Hematopoietic multipotent progenitor cell treated with erythropoietin and hydrocortisone succinate and interleukin-3 and kit ligand, for 8 days (in vitro differentiated cells): Measurements from ENCODE around the gene ATP13A3.

ENCODE experiments used
- DNase-seq: peaks from one replicate; pipeline ENCODE4 v3.0.0-alpha.2; 2015

The ATP13A3 gene

DNA sequence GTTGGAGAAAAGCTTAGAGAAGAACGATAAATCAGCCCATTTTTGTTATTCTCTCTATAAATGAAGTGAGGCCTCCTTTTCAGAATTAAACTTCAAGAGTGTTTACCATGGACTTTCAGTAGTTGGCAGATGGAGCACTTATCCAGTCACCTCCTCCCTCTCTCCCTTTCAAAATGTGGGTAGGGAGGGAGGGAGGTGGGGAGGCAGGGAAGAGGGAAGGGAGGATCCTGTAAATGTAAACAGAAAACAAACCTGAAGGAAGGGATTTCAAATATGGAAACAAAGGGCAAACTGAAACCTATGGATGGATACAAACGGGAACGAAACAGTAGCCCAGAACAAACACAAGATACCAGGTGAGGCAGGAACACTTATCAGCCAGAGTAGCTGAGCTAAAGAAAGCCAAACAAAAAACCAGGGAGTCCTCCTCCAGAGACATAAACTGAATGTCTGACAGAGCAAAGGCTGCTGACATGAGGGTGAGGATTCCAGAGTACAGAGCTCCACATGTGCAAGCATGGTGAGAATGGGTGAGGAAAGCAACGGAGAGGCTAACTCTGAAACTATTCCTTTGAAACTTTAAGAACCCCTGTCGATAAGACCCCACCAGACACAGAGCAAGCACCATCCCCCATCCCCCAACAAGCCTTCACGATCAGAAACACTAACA, 46.8 kb downstream of the ATP13A3 start:
- no peak for DNase-seq

DNA sequence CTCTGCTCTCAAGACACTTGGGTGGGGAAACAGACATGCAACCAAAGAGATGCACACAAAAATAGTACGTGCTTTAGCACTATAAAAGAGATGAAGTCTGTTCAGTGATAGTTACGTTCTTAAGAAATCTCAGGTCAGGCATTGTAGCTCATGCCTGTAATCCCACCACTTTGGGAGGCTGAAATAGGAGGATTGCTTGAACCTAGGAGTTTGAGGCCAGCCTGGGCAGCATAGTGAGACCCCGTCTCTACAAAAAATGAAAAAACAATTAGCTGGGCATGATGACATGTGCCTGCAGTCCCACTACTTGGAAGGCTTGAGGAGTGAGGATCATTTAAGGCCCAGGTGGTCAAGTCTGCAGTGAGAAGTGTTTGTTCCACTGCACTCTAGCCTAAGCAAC, 52.3 kb downstream of the ATP13A3 start:
- no peak for DNase-seq

DNA sequence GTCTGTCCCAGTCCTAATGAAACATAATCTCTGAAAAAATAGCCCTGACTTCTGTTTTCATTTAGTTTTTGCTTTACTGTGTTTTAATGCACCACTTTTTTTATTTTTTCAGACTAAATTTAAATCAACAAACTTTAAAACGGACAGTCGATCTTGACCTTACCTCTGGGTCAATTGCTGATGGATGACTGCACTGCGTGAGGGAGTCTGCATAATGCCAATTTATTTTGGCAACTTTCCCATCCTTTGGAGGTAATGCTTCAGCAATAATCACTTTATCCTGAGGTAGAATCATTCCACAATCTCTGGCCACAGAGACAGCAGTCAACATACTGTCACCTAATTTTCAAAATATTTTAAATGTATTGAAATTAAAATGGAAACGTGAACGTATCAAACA, 55.2 kb downstream of the ATP13A3 start:
- DNase-seq, result no peak

DNA sequence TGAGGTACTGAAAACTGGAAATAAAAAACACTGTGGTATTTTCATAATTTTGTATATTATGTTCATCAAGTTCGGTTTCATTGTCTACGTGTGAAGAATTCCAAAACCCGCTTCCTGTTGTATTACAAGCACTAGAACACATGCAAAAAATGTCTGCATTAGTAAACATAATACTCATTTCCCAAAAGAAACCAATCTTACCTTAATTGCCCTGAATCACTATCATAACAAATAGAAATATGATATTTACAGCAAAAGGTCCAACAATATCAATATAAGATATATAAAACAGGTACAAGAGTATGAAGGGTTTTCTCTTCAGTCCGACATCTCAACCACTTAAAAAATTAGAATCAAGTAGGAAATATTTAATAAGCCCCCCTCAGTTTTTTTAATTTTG, 61.4 kb downstream of the ATP13A3 start:
- DNase-seq, result no peak

DNA sequence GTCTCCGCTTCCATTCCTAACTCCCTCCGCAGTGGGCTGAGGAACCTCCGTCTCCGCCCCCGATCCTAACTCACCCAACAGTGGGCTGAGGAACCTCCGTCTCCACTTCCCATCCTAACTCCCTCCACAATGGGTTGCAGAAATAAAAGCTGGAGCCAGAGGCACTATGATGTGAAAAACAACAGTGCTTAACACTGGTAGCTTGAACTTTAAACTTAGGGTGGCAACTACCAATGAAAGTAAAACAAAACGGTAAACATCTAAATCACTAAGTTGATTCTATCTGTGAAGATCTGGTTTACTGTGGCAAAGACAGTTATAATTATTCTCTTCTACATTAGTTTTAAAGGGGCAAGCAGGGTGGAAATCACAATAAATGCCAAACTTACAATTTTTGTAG, 61.8 kb downstream of the ATP13A3 start:
- no peak for DNase-seq

DNA sequence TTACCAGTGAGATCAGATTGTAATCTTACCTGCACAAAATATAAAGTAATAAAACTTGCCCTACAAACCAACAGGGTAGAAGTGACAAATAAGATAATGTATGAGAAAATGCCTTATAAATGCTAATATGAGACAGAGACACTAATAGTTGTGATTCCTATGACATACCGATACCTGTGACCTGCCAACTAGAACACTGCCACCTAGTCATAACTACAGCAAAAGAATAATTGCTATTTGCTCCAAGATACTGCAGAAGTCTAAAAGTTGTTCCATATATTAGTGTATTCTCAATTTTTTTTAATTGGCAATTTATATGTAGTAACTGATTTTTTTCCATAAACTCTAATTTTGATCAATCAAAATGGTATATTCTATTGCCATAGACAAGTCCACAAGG, 62.4 kb downstream of the ATP13A3 start:
- no peak for DNase-seq

DNA sequence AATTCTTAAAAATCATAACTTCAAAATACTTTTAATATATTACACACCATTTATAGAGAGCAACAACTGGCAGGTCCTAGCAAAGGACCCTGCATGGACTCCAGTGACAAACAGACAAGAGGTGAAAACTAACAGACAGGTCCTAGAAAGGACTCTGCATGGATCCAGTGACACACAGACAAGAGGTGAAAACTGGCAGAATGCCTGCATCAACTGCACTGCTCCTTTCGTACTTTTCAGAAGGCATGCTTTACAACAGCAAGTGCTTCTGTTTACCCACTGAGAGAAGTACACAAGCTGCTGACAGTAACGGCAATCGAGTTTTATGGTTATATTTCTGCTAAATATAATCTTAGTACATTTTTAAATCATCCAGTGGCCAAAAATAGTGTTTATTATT, 63.5 kb downstream of the ATP13A3 start:
- DNase-seq, result no peak

DNA sequence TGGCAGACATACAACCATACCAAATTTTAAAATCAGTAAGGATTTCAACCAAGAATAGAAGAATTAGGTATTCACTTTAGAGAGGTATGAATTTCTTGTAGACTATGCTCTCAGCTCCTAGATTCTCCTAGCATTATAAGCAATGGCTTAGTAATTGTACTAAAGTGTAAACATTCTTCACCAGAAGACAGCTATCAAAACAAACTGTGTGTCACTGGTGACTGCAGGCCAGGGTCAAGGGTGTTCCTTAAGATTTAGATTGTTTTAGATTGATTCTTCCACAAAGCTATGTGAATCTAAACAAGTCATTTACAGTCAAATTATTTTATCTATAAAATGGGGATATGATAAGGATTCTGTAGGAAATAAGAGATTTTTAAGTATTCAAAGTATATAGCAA, 64.6 kb downstream of the ATP13A3 start:
- DNase-seq, result no peak

DNA sequence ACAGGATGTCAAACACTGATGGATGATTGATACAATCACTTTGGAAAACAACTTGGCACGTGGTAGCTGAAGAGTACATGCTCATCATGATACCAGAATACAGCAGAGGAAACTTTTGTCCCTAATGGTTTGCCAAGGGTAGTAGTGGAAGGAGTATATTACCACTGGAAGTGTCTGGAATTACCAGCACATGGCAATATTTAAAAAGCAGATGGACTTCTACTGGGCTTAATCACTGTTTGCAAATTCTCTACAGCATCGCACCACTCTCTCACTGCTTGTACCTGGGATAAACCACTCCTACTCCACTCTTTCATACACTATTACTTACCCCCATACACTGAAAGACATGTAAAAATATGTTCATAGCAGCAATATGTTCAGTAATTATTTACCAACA, 68.1 kb downstream of the ATP13A3 start:
- no peak for DNase-seq

DNA sequence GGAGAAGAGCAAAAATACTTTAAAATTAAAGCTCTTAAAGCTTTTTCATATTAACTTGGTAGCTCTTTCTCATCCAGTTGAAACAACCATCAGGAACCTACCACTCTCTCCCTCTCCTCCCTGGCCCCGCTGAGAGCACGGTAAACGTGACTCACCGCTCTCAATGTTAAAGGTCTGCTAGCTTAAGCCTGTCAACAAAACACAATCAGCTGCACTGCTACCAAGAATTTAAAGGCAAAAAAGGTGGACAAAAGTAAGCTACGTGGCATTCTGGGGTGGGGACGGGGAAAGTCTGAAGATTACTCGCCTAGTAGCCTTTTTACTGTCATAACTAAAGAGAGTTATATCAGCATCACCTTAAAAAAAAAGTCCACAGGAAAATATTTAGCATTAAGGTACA, 79.4 kb downstream of the ATP13A3 start:
- no peak for DNase-seq

DNA sequence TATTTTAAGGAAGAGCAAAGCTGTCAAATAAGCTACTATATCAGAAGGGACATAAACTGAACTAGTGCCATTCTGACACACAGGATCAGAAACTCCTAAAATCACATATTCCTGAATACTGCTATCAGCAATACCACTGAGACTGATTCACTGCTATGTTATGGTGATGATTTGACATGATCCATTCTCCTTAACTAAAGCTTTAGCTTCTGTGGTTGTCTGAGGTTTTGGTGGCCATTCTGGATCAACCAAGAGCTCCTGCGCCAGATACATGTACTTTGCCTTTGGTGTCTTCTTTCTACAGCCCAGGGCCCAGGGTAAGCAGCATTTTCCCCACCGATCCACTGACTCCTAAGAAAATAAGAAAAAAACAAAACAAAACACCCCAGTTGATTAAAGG, 81.0 kb downstream of the ATP13A3 start:
- no peak for DNase-seq

DNA sequence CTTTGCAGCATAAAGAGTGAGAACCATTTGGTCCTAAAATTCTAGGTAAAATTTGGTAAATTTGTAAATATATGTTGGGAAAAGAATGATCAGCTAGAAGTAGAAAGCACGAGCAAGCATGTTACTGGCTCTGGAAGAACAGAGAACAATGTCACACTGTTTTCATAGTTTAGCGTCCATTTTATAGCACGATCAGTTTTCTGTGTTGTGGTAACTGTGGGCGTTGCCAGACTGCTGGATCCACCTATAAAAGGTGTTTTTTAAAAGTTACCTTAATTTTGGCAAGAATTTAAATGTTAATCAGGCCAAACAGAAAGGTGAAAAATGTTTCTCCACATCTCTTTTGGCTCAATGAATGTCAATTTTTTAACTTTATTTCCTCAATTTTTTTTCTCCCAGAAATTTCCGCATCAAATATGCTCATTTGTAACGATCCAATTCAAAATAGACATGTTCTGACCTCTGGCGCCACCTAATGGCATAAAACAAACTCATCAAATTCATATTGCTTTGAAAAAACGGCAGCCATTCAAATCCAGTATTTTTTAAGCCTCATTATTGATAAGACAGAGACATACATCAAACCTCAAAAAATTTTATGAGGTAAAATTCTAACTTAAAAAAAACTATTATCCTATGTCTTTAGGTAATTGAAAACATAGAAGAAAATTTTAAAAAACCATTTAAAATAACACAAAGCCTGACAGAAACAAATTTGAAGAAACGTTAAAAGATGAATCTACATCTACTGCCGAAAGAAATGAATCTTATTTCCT, 82.2 kb downstream of the ATP13A3 start:
- DNase-seq, result peak; percentile 77

DNA sequence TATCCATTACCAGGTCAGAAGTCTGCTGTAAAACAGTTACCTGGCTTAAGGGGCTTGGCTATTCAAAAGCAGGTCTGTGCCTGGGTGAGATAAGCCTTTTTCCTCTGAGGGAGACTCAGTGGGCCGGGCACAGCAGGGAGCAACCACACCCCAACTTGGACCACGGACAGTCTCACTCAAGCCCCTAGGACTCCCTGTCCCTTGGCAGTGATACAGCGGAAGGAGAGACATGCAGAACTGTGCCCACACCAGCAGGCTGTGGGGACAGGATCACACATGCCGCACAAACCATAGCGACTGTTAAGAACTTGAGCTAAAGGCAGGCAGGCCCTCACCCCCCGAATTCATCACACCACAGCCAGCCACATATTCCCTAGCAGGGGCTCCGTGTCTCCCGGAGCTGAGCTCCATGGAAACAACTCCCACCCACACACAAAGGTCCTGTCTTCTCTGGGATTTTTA, 84.9 kb downstream of the ATP13A3 start:
- peak; percentile 27 for DNase-seq

DNA sequence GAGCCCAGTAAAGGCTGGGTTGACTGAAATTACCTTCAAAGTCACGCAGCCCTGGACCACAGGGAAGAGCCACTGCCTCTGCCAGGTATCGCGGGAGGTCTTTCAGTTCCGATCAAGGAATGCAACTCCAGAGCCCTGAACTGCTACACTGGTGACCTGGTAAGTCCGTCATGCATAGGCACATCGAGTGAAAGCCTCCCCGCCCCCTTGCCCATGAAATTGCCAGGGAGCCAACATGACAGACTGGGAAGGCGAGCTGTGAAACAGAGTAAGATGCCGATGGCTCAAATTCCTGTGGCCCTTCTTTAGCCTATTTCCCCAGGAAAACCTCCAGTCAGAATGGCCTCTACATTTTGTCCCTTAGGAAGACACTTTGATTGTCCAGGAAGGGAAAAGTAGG, 85.5 kb downstream of the ATP13A3 start:
- DNase-seq, result no peak

DNA sequence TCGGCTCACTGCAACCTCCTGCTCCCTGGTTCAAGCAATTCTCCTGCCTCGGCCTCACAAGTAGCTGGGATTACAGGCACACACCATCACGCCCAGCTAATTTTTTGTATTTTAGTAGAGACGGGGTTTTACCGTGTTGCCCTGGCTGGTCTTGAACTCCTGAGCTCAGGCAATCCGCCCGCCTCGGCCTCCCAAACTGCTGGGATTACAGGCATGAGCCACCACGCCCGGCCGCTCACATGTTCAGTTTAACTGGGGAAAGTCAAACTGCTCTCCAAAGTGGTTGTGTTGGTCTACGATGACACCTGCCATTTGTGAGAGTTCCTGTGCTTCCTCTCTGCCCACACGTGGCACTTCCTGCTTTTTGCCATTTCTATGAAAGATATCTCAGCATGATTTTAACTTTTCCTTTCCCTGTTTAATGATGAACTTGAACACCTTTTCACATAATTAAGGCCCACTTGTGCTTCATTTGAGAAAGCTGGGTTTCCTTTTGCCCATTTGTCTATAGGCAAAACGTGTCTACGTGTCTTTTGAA, 86.9 kb downstream of the ATP13A3 start:
- no peak for DNase-seq

DNA sequence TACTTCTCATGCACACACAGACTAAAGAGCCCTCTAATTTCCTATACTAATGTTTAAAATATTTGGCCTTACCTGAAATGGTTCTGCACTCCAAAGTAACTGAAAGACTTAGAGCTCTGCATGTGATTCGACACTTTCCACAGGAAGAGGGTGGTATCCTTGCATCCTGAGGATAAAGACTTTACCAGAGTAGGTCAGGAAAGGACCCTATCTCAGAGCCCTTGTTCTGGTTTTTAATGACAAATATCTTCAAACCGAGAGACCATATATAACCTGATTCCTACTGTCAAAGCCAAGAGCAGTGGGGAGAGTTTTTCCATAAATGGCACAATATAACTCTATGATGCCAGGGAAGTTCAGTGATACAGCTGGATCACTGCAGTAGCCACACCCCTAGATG, 87.6 kb downstream of the ATP13A3 start, which contains the start of gene GP5:
TSS of gene GP5 (minus strand) at position 101 of the 400 bp plus-strand sequence. CDS start 984 bp downstream, outside the sequence.
- DNase-seq, result peak; percentile 18

DNA sequence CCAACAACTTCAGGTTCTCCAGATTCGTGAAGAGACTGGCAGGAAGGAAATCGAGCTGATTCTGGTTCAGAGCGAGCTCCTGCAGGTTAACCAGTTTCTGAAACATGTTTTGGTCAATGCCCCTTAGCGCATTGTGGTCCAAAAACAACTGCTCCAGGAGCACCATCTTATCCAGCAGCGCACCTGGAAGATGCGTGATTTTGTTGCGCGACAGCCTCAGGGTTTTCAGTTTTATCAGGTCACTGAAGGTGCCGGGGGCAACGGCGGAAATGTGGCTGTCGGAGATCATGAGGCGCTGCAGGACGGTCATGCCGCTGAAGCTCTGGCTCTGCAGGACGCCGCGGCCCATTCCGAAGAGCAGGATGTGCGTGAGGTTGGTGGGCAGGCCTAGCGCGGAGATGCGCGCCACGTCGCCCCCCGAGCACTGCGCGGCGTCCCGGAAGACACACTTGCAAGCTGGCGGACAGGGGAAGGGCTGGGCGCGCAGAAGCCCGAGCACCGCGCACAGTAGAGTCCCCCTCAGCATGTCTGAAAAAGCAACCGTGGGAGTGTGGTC, 89.0 kb downstream of the ATP13A3 start:
- peak; percentile 23 for DNase-seq

DNA sequence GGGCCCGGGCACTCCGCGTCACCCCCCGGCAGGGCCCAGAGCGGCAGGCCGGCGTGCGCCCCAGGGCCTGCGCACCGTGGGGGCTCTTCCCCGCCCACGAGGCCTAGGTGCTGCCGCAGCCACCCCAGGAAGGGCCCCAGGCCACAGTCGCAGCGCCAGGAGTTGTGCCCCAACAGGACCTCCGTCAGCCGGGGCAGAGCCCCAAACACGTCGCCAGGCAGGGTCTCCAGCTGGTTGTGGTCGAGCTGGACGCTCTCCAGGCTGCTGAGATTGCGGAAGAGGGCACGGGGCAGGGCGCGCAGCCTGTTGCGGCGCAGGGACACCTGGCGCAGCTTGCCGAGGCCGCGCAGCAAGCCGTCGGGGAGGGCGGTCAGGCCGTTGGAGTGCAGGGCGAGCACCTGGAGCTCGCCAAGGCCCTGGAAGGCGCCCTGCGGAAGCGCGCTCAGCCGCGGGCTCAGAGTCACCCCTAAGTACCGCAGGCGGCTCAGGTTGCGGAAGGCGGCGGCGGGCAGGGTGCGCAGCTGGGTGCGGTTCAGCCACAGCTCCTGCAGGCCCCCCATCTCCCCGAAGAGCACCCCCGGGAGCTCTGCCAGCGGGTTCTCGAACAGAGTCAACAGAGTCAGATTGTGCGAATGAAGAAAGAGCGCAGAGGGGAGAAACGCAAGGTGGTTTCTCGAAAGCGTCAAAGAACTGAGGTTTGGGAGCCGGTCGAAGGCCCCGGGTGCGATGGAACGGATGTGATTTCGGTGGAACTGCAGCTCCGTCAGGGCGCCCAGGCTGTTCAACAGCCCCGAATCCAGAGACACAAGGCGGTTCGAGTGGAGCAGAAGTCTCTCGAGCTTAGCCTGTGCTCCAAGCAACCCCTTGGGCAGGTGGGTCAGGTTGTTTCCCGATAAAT, 89.7 kb downstream of the ATP13A3 start:
- DNase-seq, result no peak

DNA sequence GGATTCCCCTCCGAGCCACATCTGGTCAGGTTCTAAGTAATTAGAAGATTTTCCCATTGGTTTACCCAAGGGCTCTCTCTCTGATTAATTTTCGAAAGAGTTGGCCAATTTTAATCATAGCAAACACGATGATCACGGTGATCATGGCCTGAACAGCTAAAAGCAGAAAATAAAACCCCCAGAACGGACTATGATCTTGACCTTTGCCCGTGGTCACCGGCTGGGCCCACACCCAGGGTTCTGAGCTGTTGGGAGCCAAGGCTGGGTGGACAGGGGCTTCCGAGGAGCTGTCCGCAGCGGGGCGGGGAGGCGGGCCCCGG, 90.3 kb downstream of the ATP13A3 start:
- no peak for DNase-seq

DNA sequence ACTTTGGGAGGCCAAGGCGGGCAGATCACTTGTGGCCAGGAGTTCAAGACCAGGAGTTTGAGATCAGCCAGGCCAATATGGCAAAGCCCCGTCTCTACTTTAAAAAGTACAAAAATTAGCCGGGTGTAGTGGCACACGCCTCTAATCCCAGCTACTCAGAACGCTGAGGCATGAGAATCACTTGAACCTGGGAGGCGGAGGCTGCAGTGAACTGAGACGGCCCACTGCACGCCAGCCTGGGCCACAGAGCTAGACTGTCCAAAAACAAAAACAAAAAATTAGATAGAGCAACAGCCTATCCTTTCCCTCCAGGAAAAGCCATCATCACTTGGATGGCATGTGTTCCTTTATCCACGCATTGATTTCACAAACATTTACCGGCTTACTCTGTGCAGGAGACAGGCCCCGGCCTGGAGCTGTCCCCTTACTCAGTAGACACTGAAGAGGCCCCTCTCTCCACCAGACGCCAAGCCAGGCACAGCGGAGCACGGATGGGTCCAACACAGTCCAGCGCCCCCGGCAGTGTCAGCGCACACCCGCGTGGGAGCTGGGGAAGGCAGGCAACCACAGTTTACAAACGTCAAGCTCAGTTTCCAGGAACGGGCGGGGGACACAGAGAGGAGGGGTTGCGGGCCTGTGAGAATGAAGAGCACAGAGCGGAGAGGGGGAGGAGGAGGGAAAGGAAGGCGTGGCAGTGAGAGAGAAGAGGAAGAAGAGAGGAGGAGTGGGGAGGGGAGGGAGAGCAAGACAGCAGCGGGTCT, 90.8 kb downstream of the ATP13A3 start:
- peak; percentile 36 for DNase-seq

DNA sequence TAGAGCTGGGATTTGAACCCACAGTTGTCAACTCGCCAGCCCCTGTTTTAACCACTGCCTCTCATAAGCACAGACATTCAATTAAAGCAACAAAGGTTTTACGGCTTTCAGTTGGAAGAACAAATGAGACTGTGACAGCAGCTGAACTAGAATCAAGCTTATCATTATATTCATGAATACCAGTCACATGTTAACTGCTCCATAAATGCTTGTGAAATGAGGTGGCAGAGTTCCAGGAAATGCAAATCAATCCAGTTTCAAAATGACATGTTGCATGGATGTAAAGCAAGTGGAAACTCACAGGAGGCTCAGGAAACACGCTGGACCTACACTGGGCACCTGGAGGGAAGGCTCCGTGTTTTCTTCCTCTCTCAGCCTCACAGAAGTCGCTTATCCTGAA, 91.6 kb downstream of the ATP13A3 start:
- no peak for DNase-seq

DNA sequence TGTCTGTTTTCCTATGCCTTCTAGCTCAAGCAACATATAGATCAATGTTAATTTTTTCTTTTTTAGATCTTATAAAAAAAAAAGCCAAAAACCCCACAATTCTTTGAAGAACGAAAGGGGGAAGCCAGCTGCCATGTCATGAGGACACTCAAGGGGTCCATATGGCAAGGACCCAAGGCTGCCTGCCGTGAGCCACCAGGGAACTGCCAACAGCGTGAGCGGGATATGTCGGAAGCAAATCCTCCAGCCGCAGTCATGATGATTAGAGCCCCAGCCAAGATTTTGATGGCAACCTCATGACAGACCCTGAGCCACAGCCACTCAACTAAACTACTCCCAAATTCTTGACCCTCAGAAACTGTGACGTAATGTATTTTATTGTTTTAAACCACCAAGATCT, 94.2 kb downstream of the ATP13A3 start:
- no peak for DNase-seq
